22Rv1 (cell line): Measurements from ENCODE around the gene ZKSCAN7.
A peak's percentile ranks its signal among the peaks of the same experiment; 100 is the strongest.

Experiments used
- H3K27ac ChIP-seq: fragments of 450-650 bp; 2 replicates; pipeline ENCODE4 v1.5.1; 2017
- ZFX ChIP-seq: fragments of 450-650 bp; IDR thresholded peaks from 2 replicates; pipeline ENCODE4 v1.6.1; 2017; ENCODE audit warnings: antibody characterized with exemption, borderline replicate concordance
- TF ChIP-seq, protein P1 (sequence below): fragments of 450-650 bp; IDR thresholded peaks from 2 replicates; pipeline ENCODE4 v1.5.1; 2017; ENCODE audit warnings: mild to moderate bottlenecking

The ZKSCAN7 gene

GRCh38 chr3:44554626-44555592 lies at the start of gene ZKSCAN7:
Gene ZKSCAN7 (plus strand): TSS chr3:44555193. CDS start chr3:44557048, 1,855 bp downstream.
- TF ChIP-seq, protein P1, sequence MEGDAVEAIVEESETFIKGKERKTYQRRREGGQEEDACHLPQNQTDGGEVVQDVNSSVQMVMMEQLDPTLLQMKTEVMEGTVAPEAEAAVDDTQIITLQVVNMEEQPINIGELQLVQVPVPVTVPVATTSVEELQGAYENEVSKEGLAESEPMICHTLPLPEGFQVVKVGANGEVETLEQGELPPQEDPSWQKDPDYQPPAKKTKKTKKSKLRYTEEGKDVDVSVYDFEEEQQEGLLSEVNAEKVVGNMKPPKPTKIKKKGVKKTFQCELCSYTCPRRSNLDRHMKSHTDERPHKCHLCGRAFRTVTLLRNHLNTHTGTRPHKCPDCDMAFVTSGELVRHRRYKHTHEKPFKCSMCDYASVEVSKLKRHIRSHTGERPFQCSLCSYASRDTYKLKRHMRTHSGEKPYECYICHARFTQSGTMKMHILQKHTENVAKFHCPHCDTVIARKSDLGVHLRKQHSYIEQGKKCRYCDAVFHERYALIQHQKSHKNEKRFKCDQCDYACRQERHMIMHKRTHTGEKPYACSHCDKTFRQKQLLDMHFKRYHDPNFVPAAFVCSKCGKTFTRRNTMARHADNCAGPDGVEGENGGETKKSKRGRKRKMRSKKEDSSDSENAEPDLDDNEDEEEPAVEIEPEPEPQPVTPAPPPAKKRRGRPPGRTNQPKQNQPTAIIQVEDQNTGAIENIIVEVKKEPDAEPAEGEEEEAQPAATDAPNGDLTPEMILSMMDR, result peak; percentile 13; the same call in 1 of the 2 replicates
- no peak for TF ChIP-seq ZFX
- H3K27ac ChIP-seq, result no peak within 1 kb of the TSS

DNA sequence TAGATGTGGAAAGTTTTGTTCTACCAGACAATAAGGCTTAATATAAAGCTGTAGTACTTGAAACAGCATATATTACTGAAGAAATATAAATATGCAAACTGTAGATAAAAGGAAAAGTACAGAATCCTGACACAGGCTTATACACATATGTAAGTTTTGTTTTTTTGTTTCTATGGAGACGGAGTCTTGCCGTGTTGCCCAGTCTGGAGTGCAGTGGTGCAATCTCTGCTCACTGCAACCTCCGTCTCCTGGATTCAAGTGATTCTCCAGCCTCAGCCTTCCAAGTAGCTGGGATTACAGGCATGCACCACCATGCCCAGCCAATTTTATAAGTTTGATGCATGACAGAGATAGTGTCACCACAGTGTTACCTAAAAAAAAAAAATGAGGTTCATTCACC lies 48.4 kb upstream of the ZKSCAN7 start:
- H3K27ac ChIP-seq, result no peak overlapping the region
- no peak for TF ChIP-seq ZFX
- TF ChIP-seq, protein P1, result no peak

- no peak overlapping the region for H3K27ac ChIP-seq
- no peak for TF ChIP-seq ZFX
- TF ChIP-seq, protein P1, result no peak
Measured at GRCh38 chr3:44506961-44507360, 48.0 kb upstream of the ZKSCAN7 start.

DNA sequence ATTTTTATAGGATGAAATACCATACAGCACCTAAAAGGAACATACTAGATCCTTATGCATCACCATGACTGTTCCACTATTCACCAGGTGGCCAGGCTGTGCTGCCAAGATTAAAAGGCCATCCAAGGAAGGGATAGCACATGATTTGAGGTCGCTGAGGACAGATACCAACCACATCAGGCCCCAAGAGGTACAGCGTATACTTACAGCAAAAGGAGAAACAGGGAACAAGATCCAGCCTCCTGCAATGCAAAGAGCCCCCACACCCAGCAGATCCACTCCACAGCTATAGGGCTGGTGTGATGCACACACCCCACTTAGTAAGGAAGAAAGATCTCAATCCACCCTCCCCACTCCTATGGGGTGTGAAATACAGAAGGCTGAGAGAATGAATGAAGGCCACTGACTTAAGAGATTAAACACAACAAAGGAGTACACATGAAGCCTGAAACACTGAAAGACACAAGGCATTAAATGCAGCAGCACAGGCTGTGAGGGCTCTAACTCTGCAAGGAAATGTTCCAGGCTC lies 45.5 kb upstream of the ZKSCAN7 start:
- TF ChIP-seq ZFX, result no peak
- TF ChIP-seq, protein P1, result no peak
- H3K27ac ChIP-seq, result peak overlapping the region; percentile 74

DNA sequence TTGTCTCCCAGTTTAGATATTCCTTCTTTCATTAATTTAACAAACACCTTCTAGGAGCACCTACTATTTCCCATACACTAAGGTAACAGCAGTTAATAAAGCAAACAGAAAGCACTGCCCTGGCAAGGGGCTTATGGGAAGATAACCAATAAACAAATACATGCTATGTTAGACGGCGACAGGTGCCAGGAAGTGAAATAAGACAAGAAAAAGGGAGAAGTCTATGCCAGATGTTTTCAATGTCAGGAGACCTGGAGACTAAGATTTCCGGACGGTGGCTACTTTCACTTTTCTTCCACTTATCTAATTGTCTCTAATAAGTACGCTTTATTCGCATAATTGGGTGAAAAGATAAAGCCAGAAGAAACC lies 45.0 kb upstream of the ZKSCAN7 start:
- H3K27ac ChIP-seq, result peak overlapping the region; percentile 74
- TF ChIP-seq ZFX, result no peak
- TF ChIP-seq, protein P1, result no peak

- TF ChIP-seq, protein P1, result no peak
- no peak for TF ChIP-seq ZFX
- peak overlapping the region; percentile 74 for H3K27ac ChIP-seq
Measured at GRCh38 chr3:44511238-44511566, 43.8 kb upstream of the ZKSCAN7 start.

- H3K27ac ChIP-seq, result no peak overlapping the region
- TF ChIP-seq, protein P1, result no peak
- no peak for TF ChIP-seq ZFX
Measured at GRCh38 chr3:44513513-44513912, 41.5 kb upstream of the ZKSCAN7 start.
